Measurements from ENCODE around the gene APOBEC3C. TPM values are rescaled to one million over a fixed set of nuclear protein-coding genes. Genes with fewer than 3 reads are reported as not detected.

Gene APOBEC3C
- total and polyA plus RNA-seq, 2 donors (not counting 1 experiment from before 2014, with no cell fraction given): 19.2 to 44.5 TPM

GRCh38 chr22:38967451-38968450 is 46.3 kb upstream of the APOBEC3C start:
- H4K20me1 ChIP-seq (ENCODE audit: control insufficient read depth, extremely low read depth, insufficient read depth, low read length): no peaks in the 10 kb centered on the region
- TF ChIP-seq CTCF (conservative IDR thresholded peaks at IDR 0.05 in 1 of 2, IDR thresholded peaks at IDR 0.05 in 1 of 2; ENCODE audit: low read depth in 1 of 2, low read length in 2 of 2) (no peak), EZH2 (IDR thresholded peaks at IDR 0.05; ENCODE audit: low read length, missing control alignments) (no peak)
- no peaks in the 10 kb centered on the region for H3K36me3 ChIP-seq (ENCODE audit: control insufficient read depth, insufficient read depth, low read length)
- DNase-seq (ENCODE audit: low read depth in 2 of 2): no peak
- no peaks in the 10 kb centered on the region for H3K4me1 ChIP-seq (ENCODE audit: control insufficient read depth, extremely low read depth, insufficient read depth, low read length)
- H3K9me3 ChIP-seq (ENCODE audit: control insufficient read depth, insufficient read depth, low read depth, low read length): no peaks in the 10 kb centered on the region
- H3K4me2 ChIP-seq (ENCODE audit: extremely low read depth, insufficient read depth, low read length): no peak overlapping the region
- no peaks in the 10 kb centered on the region for H3K79me2 ChIP-seq (ENCODE audit: control insufficient read depth, insufficient read depth, low read length)
- no peak overlapping the region for H2AFZ ChIP-seq (ENCODE audit: low read length)
- peaks cover 8% of the 10 kb centered on the region for H3K27me3 ChIP-seq (ENCODE audit: control insufficient read depth, insufficient read depth, low read length)
- H3K27ac ChIP-seq (ENCODE audit: insufficient read depth, low read length): no peak overlapping the region
- H3K4me3 ChIP-seq (replicated peaks in 1 of 4; ENCODE audit: control extremely low read depth in 1 of 4, insufficient read depth in 1 of 4, low read depth in 3 of 4, low read length in 4 of 4): no peak overlapping the region
- no peak overlapping the region for H3K9ac ChIP-seq (ENCODE audit: insufficient read depth, low read length)

- TF ChIP-seq EZH2 (IDR thresholded peaks at IDR 0.05; ENCODE audit: low read length, missing control alignments) (no peak), CTCF (conservative IDR thresholded peaks at IDR 0.05 in 1 of 2, IDR thresholded peaks at IDR 0.05 in 1 of 2; ENCODE audit: low read depth in 1 of 2, low read length in 2 of 2) (no peak)
- Histone ChIP-seq H3K36me3 (ENCODE audit: control insufficient read depth, insufficient read depth, low read length) (no peaks in the 10 kb centered on the region), H3K9me3 (ENCODE audit: control insufficient read depth, insufficient read depth, low read depth, low read length) (no peaks in the 10 kb centered on the region), H4K20me1 (ENCODE audit: control insufficient read depth, extremely low read depth, insufficient read depth, low read length) (no peaks in the 10 kb centered on the region), H3K9ac (ENCODE audit: insufficient read depth, low read length) (no peak overlapping the region), H3K4me1 (ENCODE audit: control insufficient read depth, extremely low read depth, insufficient read depth, low read length) (no peaks in the 10 kb centered on the region), H3K4me3 (replicated peaks in 1 of 4; ENCODE audit: control extremely low read depth in 1 of 4, insufficient read depth in 1 of 4, low read depth in 3 of 4, low read length in 4 of 4) (no peak overlapping the region), H3K27ac (ENCODE audit: insufficient read depth, low read length) (no peak overlapping the region), H3K4me2 (ENCODE audit: extremely low read depth, insufficient read depth, low read length) (no peak overlapping the region), H2AFZ (ENCODE audit: low read length) (no peak overlapping the region), H3K79me2 (ENCODE audit: control insufficient read depth, insufficient read depth, low read length) (no peaks in the 10 kb centered on the region), H3K27me3 (ENCODE audit: control insufficient read depth, insufficient read depth, low read length) (peaks cover 8% of the 10 kb centered on the region)
- no peak for DNase-seq (ENCODE audit: low read depth in 2 of 2)
Measured at GRCh38 chr22:38968801-38969200, 45.3 kb upstream of the APOBEC3C start.

- TF ChIP-seq EZH2 (IDR thresholded peaks at IDR 0.05; ENCODE audit: low read length, missing control alignments) (no peak), CTCF (conservative IDR thresholded peaks at IDR 0.05 in 1 of 2, IDR thresholded peaks at IDR 0.05 in 1 of 2; ENCODE audit: low read depth in 1 of 2, low read length in 2 of 2) (no peak)
- Histone ChIP-seq H3K9ac (ENCODE audit: insufficient read depth, low read length) (no peak overlapping the region), H3K79me2 (ENCODE audit: control insufficient read depth, insufficient read depth, low read length) (no peaks in the 10 kb centered on the region), H3K4me3 (replicated peaks in 1 of 4; ENCODE audit: control extremely low read depth in 1 of 4, insufficient read depth in 1 of 4, low read depth in 3 of 4, low read length in 4 of 4) (no peak overlapping the region), H3K27me3 (ENCODE audit: control insufficient read depth, insufficient read depth, low read length) (peaks cover 8% of the 10 kb centered on the region), H2AFZ (ENCODE audit: low read length) (no peak overlapping the region), H3K4me1 (ENCODE audit: control insufficient read depth, extremely low read depth, insufficient read depth, low read length) (no peaks in the 10 kb centered on the region), H3K36me3 (ENCODE audit: control insufficient read depth, insufficient read depth, low read length) (no peaks in the 10 kb centered on the region), H3K9me3 (ENCODE audit: control insufficient read depth, insufficient read depth, low read depth, low read length) (no peaks in the 10 kb centered on the region), H4K20me1 (ENCODE audit: control insufficient read depth, extremely low read depth, insufficient read depth, low read length) (no peaks in the 10 kb centered on the region), H3K4me2 (ENCODE audit: extremely low read depth, insufficient read depth, low read length) (no peak overlapping the region), H3K27ac (ENCODE audit: insufficient read depth, low read length) (no peak overlapping the region)
- DNase-seq (ENCODE audit: low read depth in 2 of 2): no peak
Measured at GRCh38 chr22:38970551-38970950, 43.5 kb upstream of the APOBEC3C start.
